Aorta (tissue), 5 donors: ENCODE data around the gene PCARE. TPM values are rescaled to one million over a fixed set of nuclear protein-coding genes. Genes with fewer than 3 reads are reported as not detected.

Experiments used
- ATAC-seq: fragments of 200-7000 bp; cut with Tn5 transposase; one replicate; pipeline ENCODE4 v1.9.1; 2022; ENCODE audit warnings: moderate library complexity; ENCODE audit not compliant: low FRiP score
- DNase-seq, 2 donors: peaks; one replicate each; pipeline ENCODE4 v3.0.0-alpha.2; 2020
- H3K27ac ChIP-seq, 2 donors: one replicate each; pipeline ENCODE4 v1.5.1; 2013; ENCODE audit warnings: low read length in 2 of 2, mild to moderate bottlenecking in 2 of 2, moderate library complexity in 2 of 2, control low read depth in 1 of 2, inconsistent platforms in 1 of 2, low read depth in 1 of 2
- H3K27me3 ChIP-seq, 2 donors: one replicate each; pipeline ENCODE4 v1.6.1; 2013; ENCODE audit warnings: control low read depth in 1 of 2, low read length in 1 of 2, mild to moderate bottlenecking in 1 of 2, moderate library complexity in 1 of 2; ENCODE audit not compliant: insufficient read depth in 2 of 2, control insufficient read depth in 1 of 2
- H3K36me3 ChIP-seq, 2 donors: one replicate each; pipeline ENCODE4 v1.6.1; 2013; ENCODE audit warnings: control low read depth in 1 of 2, low read length in 1 of 2, mild to moderate bottlenecking in 1 of 2; ENCODE audit not compliant: insufficient read depth in 2 of 2, control insufficient read depth in 1 of 2
- H3K4me1 ChIP-seq, 2 donors: one replicate each; pipeline ENCODE4 v1.6.1; 2013; ENCODE audit warnings: low read length in 2 of 2, control low read depth in 1 of 2, mild to moderate bottlenecking in 1 of 2, moderate library complexity in 1 of 2; ENCODE audit not compliant: insufficient read depth in 2 of 2, control insufficient read depth in 1 of 2
- H3K4me3 ChIP-seq, 2 donors: one replicate each; pipeline ENCODE4 v1.5.1; 2013; ENCODE audit warnings: low read length in 2 of 2, control low read depth in 1 of 2, mild to moderate bottlenecking in 1 of 2
- H3K9me3 ChIP-seq: one replicate; pipeline ENCODE4 v1.6.1; 2013; ENCODE audit warnings: mild to moderate bottlenecking, low read length; ENCODE audit not compliant: control insufficient read depth
- WGBS, 2 donors: extraction: QIAGEN DNeasy Blood & Tissue Kit; methylation state at CpG; one replicate each; pipeline ENCODE4 v1.1.7; 2013; 5-methylcytosine and 5-hydroxymethylcytosine counted together
- intact Hi-C, 2 donors: fragments of 100-400 bp; cut with DNase I; formaldehyde crosslinking; loops; one replicate each; pipeline versions ENCODE4 v1.14.2 to v1.15.0; 2022
- long read RNA-seq, 2 donors: library from polyadenylated mRNA; unstranded; transcript quantifications; one replicate each; pipeline ENCODE4 v2.0.0, GENCODE V29; 2020 to 2021
- polyA plus RNA-seq, 2 donors: library from polyadenylated mRNA; stranded (reverse); fragments of 200-250 nt; gene quantifications; one replicate each; pipeline ENCODE4 v1.2.3, GENCODE V29; 2013
- total RNA-seq, 2 donors: library from RNA; stranded (reverse); fragmentation: NEBNext Ultra II Directional; extraction: Animal tissue kit (Norgen Biotek cat#: 25700); gene quantifications; one replicate each; pipeline ENCODE4 v1.2.1, GENCODE V29; 2021
- donor health status: healthy with polysubstance abuse.
- donor health status: Bipolar disorder and iron deficiency.
- donor health status: DM: no; HTN: no; CAD: no.
- donor health status: DM: no; HTN: no; CAD: no.
- donor health status: DM: yes; HTN: yes; CAD: no.

PCARE gene
- total RNA-seq (not detected), polyA plus RNA-seq (under 1 TPM in 1 of 2 donors, not detected in 1; 0.13 TPM)
- long read RNA-seq, donor 1, result 0 reads
- long read RNA-seq, donor 2, result 0 reads

DNA sequence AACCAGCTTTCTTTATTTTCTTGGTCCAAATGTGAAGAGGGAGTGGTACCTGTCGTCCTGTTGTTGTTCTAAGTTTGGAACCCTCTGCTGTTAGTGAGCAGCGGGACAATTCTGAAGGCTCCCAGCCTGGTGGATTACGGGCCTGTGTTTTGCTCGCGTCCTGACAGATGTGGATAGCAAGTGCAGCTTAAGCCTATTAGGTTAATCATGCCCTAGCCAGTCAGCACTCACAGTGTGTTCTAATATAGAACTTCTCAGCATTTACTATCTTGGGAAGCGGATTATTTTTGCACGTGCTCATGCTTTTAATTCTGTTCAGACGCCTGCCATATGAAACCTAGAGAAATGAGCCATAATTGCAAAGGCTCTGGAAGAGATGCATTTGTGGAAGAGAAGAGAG is at the start of gene PCARE:
PCARE (minus strand) TSS at position 113 of the 400 bp plus-strand sequence. CDS start 262 bp downstream, outside the sequence.
- ATAC-seq (no peak), DNase-seq (no peak)
- H3K9me3 ChIP-seq, result peaks cover 6% of the 10 kb centered on the region
- WGBS, 2 donors, result 83 to 86% methylated on average over 8 of the region's 8 CpGs
- H3K4me3 ChIP-seq, result no peak within 1 kb of the TSS
- no peaks in the 10 kb centered on the region for H3K4me1 ChIP-seq
- H3K27me3 ChIP-seq, result no peaks in the 10 kb centered on the region
- H3K36me3 ChIP-seq, result no peaks in the 10 kb centered on the region
- no peak within 1 kb of the TSS for H3K27ac ChIP-seq
- intact Hi-C loops, result no loop called here

DNA sequence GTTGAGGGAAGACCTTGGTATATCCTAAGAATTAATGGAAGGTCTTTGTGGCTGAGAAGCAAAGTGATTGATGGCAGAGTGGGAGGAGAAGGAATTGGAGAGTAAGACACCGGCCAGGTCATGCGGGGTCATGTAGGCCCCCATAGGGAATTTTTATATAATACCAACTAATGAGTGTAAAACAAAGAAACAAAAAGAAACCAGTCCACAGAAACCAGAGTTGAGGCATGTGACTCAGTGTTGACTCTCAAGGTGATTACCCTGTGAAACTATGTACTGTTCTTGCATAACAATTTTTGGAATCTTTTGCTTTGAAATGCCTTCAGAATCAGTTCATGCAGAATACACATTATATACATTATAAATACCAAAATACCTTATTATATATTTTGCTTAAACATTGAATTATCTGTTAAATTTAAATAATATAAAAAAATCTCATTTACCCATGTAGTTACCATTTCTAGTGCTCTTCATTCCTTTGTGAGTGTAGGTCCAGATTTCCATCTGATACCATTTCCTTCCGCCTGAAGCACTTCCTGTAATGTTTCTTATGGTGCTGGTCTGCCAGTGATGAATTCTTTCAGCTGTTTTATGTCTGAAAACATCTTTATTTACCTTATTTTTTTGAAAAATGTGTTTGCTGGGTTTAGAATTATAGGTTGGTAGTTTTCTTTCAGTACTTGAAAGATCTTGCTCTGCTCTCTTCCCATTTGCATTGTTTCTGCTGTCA is 49.5 kb upstream of the PCARE start:
- DNase-seq (no peak), ATAC-seq (no peak)
- 87 to 88% methylated on average over 3 of the region's 3 CpGs for WGBS, 2 donors
- H3K36me3 ChIP-seq, result no peaks in the 10 kb centered on the region
- H3K27ac ChIP-seq, result peak overlapping the region in 1 of 2 donors; percentile 48
- peaks cover 0 to 9% of the 10 kb centered on the region in 2 donors for H3K4me1 ChIP-seq
- H3K27me3 ChIP-seq, result no peaks in the 10 kb centered on the region
- no peaks in the 10 kb centered on the region for H3K9me3 ChIP-seq
- no peak overlapping the region for H3K4me3 ChIP-seq
- intact Hi-C loops, result no loop called here

- no peak for DNase-seq
- ATAC-seq, result no peak
- peaks cover 0 to 7% of the 10 kb centered on the region in 2 donors for H3K4me1 ChIP-seq
- intact Hi-C loops, result no loop called here
- H3K27me3 ChIP-seq, result no peaks in the 10 kb centered on the region
- 86 to 91% methylated on average over 2 of the region's 2 CpGs for WGBS, 2 donors
- no peaks in the 10 kb centered on the region for H3K9me3 ChIP-seq
- H3K27ac ChIP-seq, result no peak overlapping the region
- H3K36me3 ChIP-seq, result no peaks in the 10 kb centered on the region
- H3K4me3 ChIP-seq, result no peak overlapping the region
These were observed 46.5 kb upstream of the PCARE start for GRCh38 chr2:29120846-29121245.

DNA sequence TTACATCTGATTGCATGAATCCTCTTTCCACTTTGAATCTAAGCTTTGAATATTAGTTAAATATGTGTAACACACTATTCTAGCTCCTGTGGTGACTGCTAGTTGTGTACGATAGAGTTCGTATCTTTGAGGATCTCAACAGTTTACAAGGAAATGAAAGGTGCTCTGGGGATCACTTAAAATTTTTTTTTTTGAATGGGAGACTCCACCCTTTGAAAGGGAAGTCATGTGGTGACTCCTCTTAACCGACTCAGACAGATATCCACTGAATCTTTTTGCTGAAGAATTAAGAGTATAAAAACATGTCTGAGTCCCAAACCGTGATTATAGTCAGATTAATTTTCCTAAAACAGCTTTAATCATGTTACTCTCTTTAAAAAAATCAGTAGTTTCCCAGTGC is 44.9 kb upstream of the PCARE start:
- DNase-seq (no peak), ATAC-seq (no peak)
- Histone ChIP-seq H3K27ac (no peak overlapping the region), H3K27me3 (no peaks in the 10 kb centered on the region), H3K36me3 (no peaks in the 10 kb centered on the region), H3K4me3 (no peak overlapping the region), H3K4me1 (peaks cover 0 to 7% of the 10 kb centered on the region in 2 donors), H3K9me3 (no peaks in the 10 kb centered on the region)
- WGBS, 2 donors, result 76 to 90% methylated on average over 4 of the region's 4 CpGs
- intact Hi-C loops, result no loop called here

GRCh38 chr2:29117636-29118303 is 43.4 kb upstream of the PCARE start:
- WGBS, 2 donors, result 61% methylated on average over 2 of the region's 2 CpGs
- no peak overlapping the region for H3K27ac ChIP-seq
- H3K4me3 ChIP-seq, result no peak overlapping the region
- intact Hi-C loops, result no loop called here
- no peaks in the 10 kb centered on the region for H3K4me1 ChIP-seq
- DNase-seq (no peak), ATAC-seq (no peak)
- no peaks in the 10 kb centered on the region for H3K36me3 ChIP-seq
- no peaks in the 10 kb centered on the region for H3K9me3 ChIP-seq
- H3K27me3 ChIP-seq, result no peaks in the 10 kb centered on the region

- DNase-seq (peak; percentile 82 to 88), ATAC-seq (peak; percentile 50)
- Histone ChIP-seq H3K4me1 (no peaks in the 10 kb centered on the region), H3K27ac (peak overlapping the region in 1 of 2 donors; percentile 59), H3K36me3 (no peaks in the 10 kb centered on the region), H3K27me3 (no peaks in the 10 kb centered on the region), H3K9me3 (no peaks in the 10 kb centered on the region), H3K4me3 (peak overlapping the region; percentile 98 to 99)
- WGBS, 2 donors, result 6 to 10% methylated on average over 37 to 53 of the region's 53 CpGs
- intact Hi-C loops, result no loop called here
These were observed 41.8 kb upstream of the PCARE start for GRCh38 chr2:29115797-29116781.

GRCh38 chr2:29114946-29115609 is 40.8 kb upstream of the PCARE start, which contains the start of gene CLIP4:
TSS of gene CLIP4 (plus strand) at chr2:29115415. CDS start at chr2:29121389, 5,974 bp downstream.
- H3K4me3 ChIP-seq, result peak within 1 kb of the TSS; percentile 98 to 99
- no peaks in the 10 kb centered on the region for H3K36me3 ChIP-seq
- intact Hi-C loops, result no loop called here
- DNase-seq, result peak; percentile 78 to 89
- peak; percentile 82 for ATAC-seq
- no peaks in the 10 kb centered on the region for H3K4me1 ChIP-seq
- H3K27ac ChIP-seq, result peak within 1 kb of the TSS in 1 of 2 donors; percentile 59
- WGBS, 2 donors, result 2 to 4% methylated on average over 38 to 76 of the region's 76 CpGs
- H3K27me3 ChIP-seq, result no peaks in the 10 kb centered on the region
- H3K9me3 ChIP-seq, result no peaks in the 10 kb centered on the region

- intact Hi-C loops, result no loop called here
- no peak for DNase-seq
- ATAC-seq, result no peak
- H3K4me1 ChIP-seq, result no peaks in the 10 kb centered on the region
- H3K36me3 ChIP-seq, result no peaks in the 10 kb centered on the region
- H3K9me3 ChIP-seq, result no peaks in the 10 kb centered on the region
- 91 to 95% methylated on average over 10 of the region's 10 CpGs for WGBS, 2 donors
- no peak overlapping the region for H3K27ac ChIP-seq
- H3K27me3 ChIP-seq, result no peaks in the 10 kb centered on the region
- H3K4me3 ChIP-seq, result no peak overlapping the region
These were observed 40.2 kb upstream of the PCARE start for GRCh38 chr2:29114586-29114945.
